OCI-LY7 (cell line): Measurements from ENCODE around the gene CARD10.

Source experiments
- EZH2phosphoT487 ChIP-seq: fragments of 200-600 bp; sonication (generic); IDR thresholded peaks from 2 replicates; pipeline ENCODE4 v1.6.1; 2018; ENCODE audit warnings: low read depth, borderline replicate concordance, mild to moderate bottlenecking, mixed run types, antibody characterized with exemption, low read length, moderate library complexity, mixed read lengths
- TF ChIP-seq, protein P1 (sequence below): fragments of 200-600 bp; sonication (generic); conservative IDR thresholded peaks from 2 replicates; pipeline ENCODE4 v1.5.1; 2014; ENCODE audit warnings: mild to moderate bottlenecking, antibody characterized with exemption, low read length, moderate library complexity, mixed read lengths

DNA sequence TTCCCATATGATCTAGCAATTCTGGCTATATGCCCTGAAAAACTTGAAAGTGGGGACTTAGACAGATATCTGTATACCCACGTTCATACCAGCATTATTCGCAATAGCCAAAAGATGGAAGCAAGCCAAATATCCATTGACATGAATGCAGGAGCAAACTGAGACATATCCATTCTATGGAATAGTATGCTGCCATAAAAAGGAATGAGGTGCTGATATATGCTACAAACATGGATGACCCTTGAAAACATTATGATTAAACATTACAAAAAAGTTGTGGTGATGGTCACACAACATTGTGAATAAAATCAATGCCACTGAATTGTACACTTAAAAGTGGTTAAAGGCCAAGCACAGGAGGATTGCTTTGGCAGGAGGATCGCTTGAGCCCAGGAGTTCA lies 58.5 kb downstream of the CARD10 start:
- TF ChIP-seq, protein P1, sequence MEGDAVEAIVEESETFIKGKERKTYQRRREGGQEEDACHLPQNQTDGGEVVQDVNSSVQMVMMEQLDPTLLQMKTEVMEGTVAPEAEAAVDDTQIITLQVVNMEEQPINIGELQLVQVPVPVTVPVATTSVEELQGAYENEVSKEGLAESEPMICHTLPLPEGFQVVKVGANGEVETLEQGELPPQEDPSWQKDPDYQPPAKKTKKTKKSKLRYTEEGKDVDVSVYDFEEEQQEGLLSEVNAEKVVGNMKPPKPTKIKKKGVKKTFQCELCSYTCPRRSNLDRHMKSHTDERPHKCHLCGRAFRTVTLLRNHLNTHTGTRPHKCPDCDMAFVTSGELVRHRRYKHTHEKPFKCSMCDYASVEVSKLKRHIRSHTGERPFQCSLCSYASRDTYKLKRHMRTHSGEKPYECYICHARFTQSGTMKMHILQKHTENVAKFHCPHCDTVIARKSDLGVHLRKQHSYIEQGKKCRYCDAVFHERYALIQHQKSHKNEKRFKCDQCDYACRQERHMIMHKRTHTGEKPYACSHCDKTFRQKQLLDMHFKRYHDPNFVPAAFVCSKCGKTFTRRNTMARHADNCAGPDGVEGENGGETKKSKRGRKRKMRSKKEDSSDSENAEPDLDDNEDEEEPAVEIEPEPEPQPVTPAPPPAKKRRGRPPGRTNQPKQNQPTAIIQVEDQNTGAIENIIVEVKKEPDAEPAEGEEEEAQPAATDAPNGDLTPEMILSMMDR, result no peak
- no peak for TF ChIP-seq EZH2phosphoT487
